CD1c-positive myeloid dendritic cell (primary cell): Measurements from ENCODE around the gene CHCHD1.
"Not testable (repeated sequence)": the region's sequence is repeated elsewhere in the genome, so short reads cannot be mapped to it uniquely, and the experiment has no call there.

Experiments used
- DNase-seq: peaks from one replicate; pipeline ENCODE4 v3.0.0-alpha.2; 2016; ENCODE audit errors: extremely low spot score

The CHCHD1 gene

GRCh38 chr10:73810735-73811465 lies 29.1 kb downstream of the CHCHD1 start:
- DNase-seq = peak; percentile 38

- no peak for DNase-seq
Measured at GRCh38 chr10:73812657-73813056, 30.8 kb downstream of the CHCHD1 start.

- no peak for DNase-seq
Measured at GRCh38 chr10:73813333-73813732, 31.5 kb downstream of the CHCHD1 start.

- no peak for DNase-seq
Measured at GRCh38 chr10:73814276-73814895, 32.5 kb downstream of the CHCHD1 start.

- peak; percentile 26 for DNase-seq
Measured at GRCh38 chr10:73814896-73815718, 33.3 kb downstream of the CHCHD1 start.

- DNase-seq = no peak
Measured at GRCh38 chr10:73815719-73816030, 33.8 kb downstream of the CHCHD1 start.

GRCh38 chr10:73816917-73817729 lies 35.3 kb downstream of the CHCHD1 start:
- DNase-seq = no peak

GRCh38 chr10:73817826-73818225 lies 36.0 kb downstream of the CHCHD1 start:
- no peak for DNase-seq

- no peak for DNase-seq
Measured at GRCh38 chr10:73818402-73818801, 36.6 kb downstream of the CHCHD1 start.

- DNase-seq = peak; percentile 63
Measured at GRCh38 chr10:73819081-73819480, 37.2 kb downstream of the CHCHD1 start.

GRCh38 chr10:73819513-73820093 lies 37.8 kb downstream of the CHCHD1 start:
- no peak for DNase-seq

GRCh38 chr10:73823391-73823790 lies 41.5 kb downstream of the CHCHD1 start:
- no peak for DNase-seq

GRCh38 chr10:73824146-73824725 lies 42.4 kb downstream of the CHCHD1 start:
- DNase-seq = no peak

- no peak for DNase-seq
Measured at GRCh38 chr10:73827346-73828089, 45.7 kb downstream of the CHCHD1 start.

- no peak for DNase-seq
Measured at GRCh38 chr10:73828161-73828560, 46.3 kb downstream of the CHCHD1 start.

GRCh38 chr10:73829090-73829489 lies 47.2 kb downstream of the CHCHD1 start:
- DNase-seq = not testable (repeated sequence)
